Naive thymus-derived CD4-positive, alpha-beta T cell (primary cell): ENCODE data around the gene FRAS1. TPM values are rescaled to one million over a fixed set of nuclear protein-coding genes. Genes with fewer than 3 reads are reported as not detected.

Experiments used
- ATAC-seq: fragments of 150-1000 bp; cut with Tn5 transposase; 2 replicates; pipeline ENCODE4 v1.10.0; 2021; ENCODE audit warnings: mild to moderate bottlenecking, moderate library complexity
- CTCF ChIA-PET: fragments of 350-600 bp; sonication (Branson Sonifier 250); formaldehyde crosslinking; loops from one replicate; lab custom pipeline; 2021; ENCODE audit warnings: antibody characterized with exemption; lab: Charles Lee
- POLR2A ChIA-PET: fragments of 350-600 bp; sonication (Branson Sonifier 250); formaldehyde crosslinking; loops from one replicate; lab custom pipeline; 2021; ENCODE audit warnings: antibody characterized with exemption, inconsistent platforms; lab: Charles Lee
- DNase-seq, 9 donors: peaks; one replicate each; pipeline versions ENCODE4 v3.0.0 to v3.0.0-alpha.2; 2020 to 2022; ENCODE audit warnings: mixed read lengths in 1 of 9
- H3K27ac ChIP-seq: one replicate; pipeline ENCODE4 v1.7.0; 2013; ENCODE audit warnings: mild to moderate bottlenecking, low read depth, low read length, moderate library complexity
- H3K27me3 ChIP-seq, 2 donors: one replicate each; pipeline ENCODE4 v1.7.0; 2013; ENCODE audit warnings: low read length in 2 of 2, mild to moderate bottlenecking in 2 of 2, moderate library complexity in 2 of 2; ENCODE audit not compliant: control insufficient read depth in 2 of 2, insufficient read depth in 2 of 2
- H3K36me3 ChIP-seq, 3 experiments: 1 replicate in 2 of 3; 2 replicates in 1 of 3; pipeline ENCODE4 v1.7.0; 2013; ENCODE audit warnings: low read length in 3 of 3, mild to moderate bottlenecking in 3 of 3, moderate library complexity in 1 of 3; ENCODE audit not compliant: insufficient read depth in 3 of 3, control insufficient read depth in 2 of 3
- H3K4me1 ChIP-seq, 2 donors: one replicate each; pipeline ENCODE4 v1.7.0; 2013; ENCODE audit warnings: low read length in 2 of 2, mild to moderate bottlenecking in 2 of 2, moderate library complexity in 1 of 2; ENCODE audit not compliant: control insufficient read depth in 2 of 2, insufficient read depth in 2 of 2
- H3K4me3 ChIP-seq: 2 replicates; pipeline ENCODE4 v1.7.0; 2013; ENCODE audit warnings: mild to moderate bottlenecking, low read length
- H3K9me3 ChIP-seq, 3 experiments: 1 replicate in 2 of 3; 2 replicates in 1 of 3; pipeline ENCODE4 v1.7.0; 2013; ENCODE audit warnings: low read length in 3 of 3; ENCODE audit not compliant: control insufficient read depth in 2 of 3
- H3K27ac Mint-ChIP-seq, 9 donors: one replicate each; pipeline ENCODE4 v1.8.0; 2020 to 2022; ENCODE audit warnings: mixed read lengths in 9 of 9, mild to moderate bottlenecking in 8 of 9, moderate library complexity in 5 of 9, inconsistent platforms in 2 of 9
- H3K27me3 Mint-ChIP-seq, 5 donors: one replicate each; pipeline ENCODE4 v1.8.0; 2021 to 2022; ENCODE audit warnings: mixed read lengths in 5 of 5, mild to moderate bottlenecking in 1 of 5
- H3K36me3 Mint-ChIP-seq, 5 donors: one replicate each; pipeline ENCODE4 v1.8.0; 2020 to 2022; ENCODE audit warnings: mixed read lengths in 5 of 5, mild to moderate bottlenecking in 3 of 5, inconsistent platforms in 1 of 5
- H3K4me1 Mint-ChIP-seq, 7 donors: one replicate each; pipeline ENCODE4 v1.8.0; 2020 to 2022; ENCODE audit warnings: mixed read lengths in 7 of 7, mild to moderate bottlenecking in 3 of 7, inconsistent platforms in 1 of 7
- H3K4me3 Mint-ChIP-seq, 10 donors: one replicate each; pipeline ENCODE4 v1.8.0; 2020 to 2022; ENCODE audit warnings: mild to moderate bottlenecking in 10 of 10, mixed read lengths in 10 of 10, moderate library complexity in 6 of 10, inconsistent platforms in 2 of 10
- H3K9me3 Mint-ChIP-seq, 11 donors: one replicate each; pipeline ENCODE4 v1.8.0; 2020 to 2022; ENCODE audit warnings: mixed read lengths in 11 of 11, mild to moderate bottlenecking in 4 of 11, inconsistent platforms in 1 of 11, moderate library complexity in 1 of 11
- intact Hi-C, 2 donors: fragments of 100-400 bp; cut with micrococcal nuclease; formaldehyde crosslinking; loops; one replicate each; pipeline ENCODE4 v1.15.1; 2023
- polyA plus RNA-seq, 2 donors: library from polyadenylated mRNA; unstranded; fragments of 300-500 nt; fragmentation: Illumina TruSeq; gene quantifications; one replicate each; pipeline ENCODE4 v1.2.3, GENCODE V29; 2021
- total RNA-seq, 6 experiments: library from RNA in 5 of 6; stranded (reverse) in 5 of 6; gene quantifications; 1 replicate in 5 of 6; 2 replicates in 1 of 6; pipeline ENCODE4 v1.2.3 and lab custom pipeline; 2021 to 2026

The FRAS1 gene
- total and polyA plus RNA-seq, 7 experiments from 2014 or later, result 0.02 TPM; not detected in 6

DNA sequence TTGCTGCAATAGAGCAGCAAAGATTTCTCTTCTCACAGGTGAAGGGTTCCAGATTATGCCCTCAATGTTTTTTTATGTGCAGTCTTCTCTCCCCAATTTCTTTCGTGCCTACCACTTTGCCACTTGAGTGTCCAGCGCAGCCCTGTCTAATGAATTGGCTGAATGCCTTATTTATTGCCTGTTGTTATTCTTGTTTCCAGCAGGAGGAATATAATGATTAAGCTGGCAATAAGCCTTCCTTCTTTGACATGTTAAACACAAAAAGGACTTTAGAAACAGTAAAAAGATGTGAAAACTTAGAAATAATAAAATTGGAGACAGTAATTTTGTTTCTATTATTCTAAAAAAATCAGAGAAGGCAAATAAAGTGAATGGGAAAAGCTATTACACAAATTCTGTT, 34.6 kb upstream of the FRAS1 start:
- Mint-ChIP-seq H3K9me3 (no peaks in the 10 kb centered on the region), H3K4me3 (no peak overlapping the region), H3K27me3 (peaks cover 0 to 10% (median 0%) of the 10 kb centered on the region in 5 donors), H3K4me1 (no peaks in the 10 kb centered on the region), H3K27ac (no peak overlapping the region), H3K36me3 (no peaks in the 10 kb centered on the region)
- intact Hi-C loops, result no loop called here
- ATAC-seq (no peak), DNase-seq (no peak)
- no peak overlapping the region for H3K4me3 ChIP-seq
- no peaks in the 10 kb centered on the region for H3K4me1 ChIP-seq
- no peaks in the 10 kb centered on the region for H3K36me3 ChIP-seq
- ChIA-PET CTCF (interaction anchor here (0.6 kb wide), 1 partner anchor 11 kb away, joined by 3 read pairs; no protein-coding TSS in a partner anchor), POLR2A (no interaction called here)
- H3K27me3 ChIP-seq, result no peaks in the 10 kb centered on the region
- H3K9me3 ChIP-seq, result no peaks in the 10 kb centered on the region
- H3K27ac ChIP-seq, result no peak overlapping the region

DNA sequence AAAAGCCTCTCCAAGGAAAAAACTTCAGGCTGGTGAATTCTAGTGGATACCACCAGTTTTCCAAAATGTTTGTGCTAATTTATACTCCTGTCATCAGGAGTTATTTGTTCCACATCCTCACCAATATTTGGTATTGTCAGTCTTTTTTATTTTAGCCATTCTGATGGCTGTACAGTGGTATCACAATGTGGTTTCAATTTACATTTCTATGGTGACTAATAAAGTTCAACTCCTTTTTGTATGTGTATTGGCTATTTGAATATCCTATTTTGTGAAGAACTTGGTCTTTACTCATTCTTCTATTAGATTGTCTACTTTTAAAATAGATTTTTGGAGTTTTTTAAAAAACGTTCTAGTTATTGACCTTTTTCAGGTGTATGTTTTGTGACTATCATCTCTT, 33.0 kb upstream of the FRAS1 start:
- Histone ChIP-seq H3K27me3 (no peaks in the 10 kb centered on the region), H3K27ac (no peak overlapping the region), H3K4me3 (no peak overlapping the region), H3K36me3 (no peaks in the 10 kb centered on the region), H3K9me3 (no peaks in the 10 kb centered on the region), H3K4me1 (no peaks in the 10 kb centered on the region)
- Mint-ChIP-seq H3K4me1 (no peaks in the 10 kb centered on the region), H3K36me3 (no peaks in the 10 kb centered on the region), H3K27ac (no peak overlapping the region), H3K4me3 (no peak overlapping the region), H3K27me3 (peaks cover 0 to 14% (median 2%) of the 10 kb centered on the region in 5 donors), H3K9me3 (no peaks in the 10 kb centered on the region)
- ATAC-seq (no peak), DNase-seq (no peak)
- POLR2A ChIA-PET, result no interaction called here
- intact Hi-C loops, result no loop called here
- CTCF ChIA-PET, result no interaction called here

DNA sequence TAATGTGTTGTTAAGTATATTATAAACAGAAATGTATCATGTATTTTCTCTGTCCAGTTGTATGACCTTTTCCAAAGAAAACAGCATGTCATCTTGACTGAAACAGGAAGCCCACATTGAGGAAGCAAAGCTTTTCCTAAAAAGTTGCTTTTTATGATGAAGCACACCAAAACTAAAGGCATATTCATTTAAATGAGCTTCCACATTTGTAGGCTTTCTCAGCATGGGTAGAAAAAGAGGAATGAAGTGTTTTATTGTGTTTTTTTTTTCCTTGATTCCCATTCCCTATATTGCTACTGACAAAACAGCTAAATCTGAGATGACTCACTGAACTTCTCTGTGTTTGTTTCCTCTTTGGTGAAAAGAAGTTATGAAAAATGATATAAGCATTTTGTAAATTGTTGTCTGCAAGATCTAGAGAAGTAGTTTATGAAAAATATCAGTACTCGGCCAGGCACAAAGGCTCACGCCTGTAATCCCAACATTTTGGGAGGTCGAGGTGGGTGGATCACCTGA, 32.5 kb upstream of the FRAS1 start:
- CTCF ChIA-PET, result no interaction called here
- no peak overlapping the region for H3K27ac Mint-ChIP-seq
- H3K9me3 ChIP-seq, result no peaks in the 10 kb centered on the region
- H3K27ac ChIP-seq, result no peak overlapping the region
- no peaks in the 10 kb centered on the region for H3K27me3 ChIP-seq
- ATAC-seq (no peak), DNase-seq (no peak)
- POLR2A ChIA-PET, result no interaction called here
- H3K4me3 Mint-ChIP-seq, result no peak overlapping the region
- H3K36me3 ChIP-seq, result no peaks in the 10 kb centered on the region
- peaks cover 0 to 18% (median 6%) of the 10 kb centered on the region in 5 donors for H3K27me3 Mint-ChIP-seq
- H3K4me1 ChIP-seq, result no peaks in the 10 kb centered on the region
- intact Hi-C loops, result no loop called here
- no peaks in the 10 kb centered on the region for H3K36me3 Mint-ChIP-seq
- no peaks in the 10 kb centered on the region for H3K4me1 Mint-ChIP-seq
- H3K9me3 Mint-ChIP-seq, result no peaks in the 10 kb centered on the region
- H3K4me3 ChIP-seq, result no peak overlapping the region

- POLR2A ChIA-PET, result no interaction called here
- intact Hi-C loops, result no loop called here
These were observed 25.6 kb upstream of the FRAS1 start for GRCh38 chr4:78031417-78031950.

DNA sequence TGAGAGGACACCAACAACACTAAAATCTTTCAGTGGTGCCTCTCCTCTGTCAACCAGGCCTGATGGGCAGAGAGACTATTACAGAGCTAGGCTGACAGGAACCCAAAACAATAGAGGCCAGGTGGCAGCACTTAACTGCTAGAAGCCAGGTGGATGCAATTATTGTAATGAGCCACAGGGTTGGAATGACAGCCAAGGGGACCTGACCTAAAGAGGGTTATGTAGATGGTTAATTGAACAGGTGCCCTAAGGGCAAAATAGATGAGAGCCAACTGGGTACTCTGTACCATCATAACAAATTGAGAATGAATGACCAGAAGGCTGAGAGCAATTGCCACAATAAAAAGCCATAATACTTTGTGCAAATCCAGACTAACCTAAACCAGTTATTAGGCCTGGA, 24.7 kb upstream of the FRAS1 start:
- DNase-seq (no peak), ATAC-seq (no peak)
- H3K27me3 Mint-ChIP-seq, result peaks cover 4 to 23% (median 11%) of the 10 kb centered on the region in 5 donors
- H3K27me3 ChIP-seq, result no peaks in the 10 kb centered on the region
- no peaks in the 10 kb centered on the region for H3K36me3 ChIP-seq
- intact Hi-C loops, result no loop called here
- no peaks in the 10 kb centered on the region for H3K4me1 ChIP-seq
- no peak overlapping the region for H3K27ac ChIP-seq
- no peaks in the 10 kb centered on the region for H3K36me3 Mint-ChIP-seq
- no peak overlapping the region for H3K27ac Mint-ChIP-seq
- H3K9me3 Mint-ChIP-seq, result peaks cover 0 to 1% (median 0%) of the 10 kb centered on the region in 11 donors
- no peak overlapping the region for H3K4me3 Mint-ChIP-seq
- no peaks in the 10 kb centered on the region for H3K4me1 Mint-ChIP-seq
- no peaks in the 10 kb centered on the region for H3K9me3 ChIP-seq
- ChIA-PET CTCF (no interaction called here), POLR2A (no interaction called here)
- no peak overlapping the region for H3K4me3 ChIP-seq

More at GRCh38 chr4:78031417-78031950, 25.6 kb upstream of the FRAS1 start:
- H3K27me3 ChIP-seq, result no peaks in the 10 kb centered on the region
- Mint-ChIP-seq H3K27me3 (peaks cover 4 to 23% (median 12%) of the 10 kb centered on the region in 5 donors), H3K27ac (no peak overlapping the region), H3K9me3 (peaks cover 0 to 1% (median 0%) of the 10 kb centered on the region in 11 donors), H3K4me3 (no peak overlapping the region), H3K36me3 (no peaks in the 10 kb centered on the region), H3K4me1 (no peaks in the 10 kb centered on the region)
- H3K4me1 ChIP-seq, result no peaks in the 10 kb centered on the region
- no peaks in the 10 kb centered on the region for H3K9me3 ChIP-seq
- no peaks in the 10 kb centered on the region for H3K36me3 ChIP-seq
- CTCF ChIA-PET, result no interaction called here
- H3K27ac ChIP-seq, result no peak overlapping the region
- DNase-seq (no peak), ATAC-seq (no peak)
- no peak overlapping the region for H3K4me3 ChIP-seq

GRCh38 chr4:78032929-78033328, 24.2 kb upstream of the FRAS1 start:
- ATAC-seq (no peak), DNase-seq (no peak)
- CTCF ChIA-PET, result interaction anchor here (0.6 kb wide), 1 partner anchor 11 kb away, joined by 3 read pairs; no protein-coding TSS in a partner anchor
- H3K36me3 ChIP-seq, result no peaks in the 10 kb centered on the region
- Mint-ChIP-seq H3K27ac (no peak overlapping the region), H3K36me3 (no peaks in the 10 kb centered on the region), H3K4me3 (no peak overlapping the region), H3K27me3 (peaks cover 4 to 23% (median 11%) of the 10 kb centered on the region in 5 donors), H3K4me1 (no peaks in the 10 kb centered on the region), H3K9me3 (peaks cover 0 to 1% (median 0%) of the 10 kb centered on the region in 11 donors)
- no peaks in the 10 kb centered on the region for H3K4me1 ChIP-seq
- H3K27me3 ChIP-seq, result no peaks in the 10 kb centered on the region
- intact Hi-C loops, result no loop called here
- no peak overlapping the region for H3K27ac ChIP-seq
- no peak overlapping the region for H3K4me3 ChIP-seq
- no peaks in the 10 kb centered on the region for H3K9me3 ChIP-seq
- POLR2A ChIA-PET, result no interaction called here

DNA sequence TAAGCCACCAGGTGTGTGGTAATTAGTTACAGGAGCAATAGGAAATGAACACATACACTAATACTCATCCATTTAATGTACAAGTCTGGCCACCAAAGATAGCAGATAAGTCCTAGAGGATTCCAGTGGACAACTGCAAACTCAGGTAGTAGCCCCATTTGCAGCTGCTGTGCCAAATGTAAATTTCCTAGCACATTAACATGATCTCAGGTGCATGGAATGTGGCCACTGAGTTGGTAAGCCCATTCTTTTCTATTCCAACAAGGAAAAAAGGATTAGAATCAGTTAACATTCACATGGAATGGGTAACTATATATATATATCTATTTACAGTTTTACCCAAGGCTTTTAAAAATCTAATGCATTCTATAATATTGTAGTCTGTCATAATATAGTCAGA, 23.3 kb upstream of the FRAS1 start:
- Mint-ChIP-seq H3K27me3 (peaks cover 6 to 28% (median 16%) of the 10 kb centered on the region in 5 donors), H3K4me1 (no peaks in the 10 kb centered on the region), H3K36me3 (no peaks in the 10 kb centered on the region), H3K27ac (no peak overlapping the region), H3K9me3 (peaks cover 0 to 1% (median 0%) of the 10 kb centered on the region in 11 donors), H3K4me3 (no peak overlapping the region)
- no peaks in the 10 kb centered on the region for H3K27me3 ChIP-seq
- H3K4me3 ChIP-seq, result no peak overlapping the region
- CTCF ChIA-PET, result no interaction called here
- DNase-seq, result no peak
- POLR2A ChIA-PET, result no interaction called here
- H3K4me1 ChIP-seq, result no peaks in the 10 kb centered on the region
- no peak overlapping the region for H3K27ac ChIP-seq
- no peaks in the 10 kb centered on the region for H3K36me3 ChIP-seq
- H3K9me3 ChIP-seq, result no peaks in the 10 kb centered on the region
- intact Hi-C loops, result no loop called here
- no peak for ATAC-seq
